ENCODE measurements around the gene POU2F2.

POU2F2 gene

GRCh38 chr19:42124386-42124901 is 7.8 kb downstream of the POU2F2 start:
- no peak for TF ChIP-seq ZNF274 (IDR thresholded peaks at IDR 0.05; ENCODE audit: low read depth, low read length)

DNA sequence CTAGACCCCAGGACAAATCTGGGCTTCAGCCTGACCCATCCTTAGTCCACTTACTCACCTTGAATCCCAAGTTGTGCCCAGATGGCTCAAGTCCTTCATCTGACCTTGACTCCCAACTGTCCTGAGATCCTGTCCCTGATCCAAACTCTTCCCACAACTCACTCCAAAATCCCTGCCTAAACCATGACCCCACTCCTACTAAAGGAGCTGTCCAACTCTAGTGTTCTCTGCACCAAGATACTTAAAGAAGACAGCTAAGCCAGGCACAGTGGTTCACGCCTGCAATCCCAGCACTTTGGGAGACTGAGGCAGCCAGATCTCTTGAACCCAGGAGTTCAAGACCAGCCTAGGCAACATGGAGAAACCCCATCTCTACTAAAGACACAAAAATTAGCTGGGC is 8.5 kb downstream of the POU2F2 start:
- TF ChIP-seq ZNF274 (IDR thresholded peaks at IDR 0.05; ENCODE audit: low read depth, low read length): no peak
- peak overlapping the region; percentile 2; the same call in 1 of the 2 replicates for H3K4me3 ChIP-seq (ENCODE audit: low read length)

More at GRCh38 chr19:42124386-42124901, 7.8 kb downstream of the POU2F2 start:
- no peak overlapping the region for H3K4me3 ChIP-seq (ENCODE audit: low read length)

DNA sequence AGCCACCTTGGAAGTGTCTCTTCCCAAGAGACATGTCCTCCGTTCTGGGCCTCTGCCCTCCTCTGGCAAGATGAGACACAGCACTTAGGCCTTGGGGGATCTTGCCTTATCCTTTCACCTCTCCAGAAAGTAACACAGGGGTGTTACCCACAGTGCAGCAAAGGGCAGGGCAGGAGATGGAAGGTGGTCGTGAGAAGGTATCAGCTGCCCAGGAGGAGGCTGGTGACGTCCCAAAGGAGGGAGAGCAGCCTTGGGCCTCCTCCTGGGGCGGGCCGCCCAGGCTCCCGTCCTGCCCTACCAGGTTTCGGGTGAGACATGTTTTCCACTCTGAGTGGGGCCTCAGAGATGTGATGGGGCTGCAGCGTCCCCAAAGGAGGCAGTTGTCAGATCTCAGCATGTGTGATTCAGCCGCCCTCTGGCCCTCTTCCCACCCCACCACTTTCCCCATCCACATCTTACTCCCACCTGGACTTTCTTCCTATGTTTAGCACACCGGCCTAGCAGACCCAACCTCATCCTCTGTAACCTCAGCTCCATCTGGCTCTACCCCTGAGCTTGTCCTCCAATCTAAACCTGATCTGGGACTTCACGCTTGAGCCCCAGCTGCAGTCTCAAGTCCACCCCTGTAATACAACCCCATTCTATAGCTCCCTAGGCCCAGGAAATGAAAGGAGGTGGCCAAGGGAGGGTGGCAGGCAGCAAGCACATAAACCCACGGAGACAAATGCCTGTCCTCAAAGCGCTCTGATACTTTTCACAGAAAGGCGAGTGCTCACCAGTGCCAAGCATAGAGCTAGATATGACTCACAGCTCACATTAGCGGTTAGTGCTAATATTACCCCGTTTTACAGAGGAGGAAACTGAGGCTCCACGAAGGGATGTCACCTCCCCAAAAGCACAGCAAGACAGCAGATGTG is 9.3 kb downstream of the POU2F2 start:
- peak overlapping the region; percentile 16; the same call in 1 of the 2 replicates for H3K4me3 ChIP-seq (ENCODE audit: low read length)
- no peak for TF ChIP-seq ZNF274 (IDR thresholded peaks at IDR 0.05; ENCODE audit: low read depth, low read length)

DNA sequence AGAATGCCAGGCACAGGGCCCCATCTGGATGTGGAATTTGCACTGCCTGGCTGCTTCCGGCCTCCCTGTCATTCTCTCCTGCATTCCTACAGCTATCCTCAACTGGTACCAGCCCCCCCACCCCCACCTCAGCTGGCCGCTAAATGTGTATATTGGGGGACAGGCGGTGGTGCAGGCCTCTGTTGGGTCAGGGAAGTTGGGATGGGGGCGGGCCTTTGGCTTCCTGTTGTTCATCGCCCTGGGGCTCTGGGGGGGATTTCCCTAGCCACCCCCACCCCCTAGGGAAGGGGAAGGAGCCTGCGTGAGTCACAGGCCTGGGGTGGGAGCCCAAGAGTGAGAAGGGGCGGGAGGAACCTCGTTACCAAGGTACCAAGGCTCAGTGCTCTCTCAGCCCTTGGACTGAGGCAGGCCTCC is 10.6 kb downstream of the POU2F2 start:
- TF ChIP-seq ZNF274 (IDR thresholded peaks at IDR 0.05; ENCODE audit: low read depth, low read length): no peak
- H3K4me3 ChIP-seq (ENCODE audit: low read length): peak overlapping the region; percentile 16; the same call in 1 of the 2 replicates

GRCh38 chr19:42121036-42121621 is 11.1 kb downstream of the POU2F2 start:
- TF ChIP-seq ZNF274 (IDR thresholded peaks at IDR 0.05; ENCODE audit: low read depth, low read length): no peak

DNA sequence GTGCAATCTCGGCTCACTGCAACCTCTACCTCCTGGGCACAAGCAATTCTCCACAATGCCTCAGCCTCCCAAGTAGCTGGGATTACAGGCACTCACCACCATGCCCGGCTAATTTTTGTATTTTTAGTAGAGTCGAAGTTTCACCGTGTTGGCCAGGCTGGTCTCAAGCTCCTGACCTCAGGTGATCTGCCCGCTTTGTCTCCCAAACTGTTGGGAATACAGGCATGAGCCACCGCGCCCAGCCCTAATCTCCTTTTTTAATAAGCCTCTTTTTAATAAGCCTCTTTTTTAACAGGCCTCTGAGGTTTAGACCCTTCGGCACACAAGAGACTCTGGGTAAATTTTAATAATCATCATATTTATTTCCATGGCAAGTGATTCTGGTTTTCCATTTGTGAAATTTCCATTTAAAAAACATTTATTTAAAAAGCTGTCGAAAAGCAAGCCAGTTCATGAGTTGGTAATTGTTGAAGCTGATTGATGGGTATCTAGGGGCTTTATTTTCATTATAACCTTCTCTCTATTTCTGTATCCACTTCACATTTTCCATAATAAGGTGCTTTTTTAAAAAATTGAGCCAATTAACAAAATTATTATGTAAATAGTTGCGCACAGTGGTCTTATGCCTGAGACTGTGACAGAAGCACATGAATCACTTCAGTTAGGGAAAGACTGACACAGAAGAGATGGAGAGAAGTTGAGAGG is 11.8 kb downstream of the POU2F2 start:
- no peak overlapping the region for H3K4me3 ChIP-seq (ENCODE audit: low read length)
- TF ChIP-seq ZNF274 (IDR thresholded peaks at IDR 0.05; ENCODE audit: low read depth, low read length): no peak

More at GRCh38 chr19:42121036-42121621, 11.1 kb downstream of the POU2F2 start:
- no peak overlapping the region for H3K4me3 ChIP-seq (ENCODE audit: low read length)

DNA sequence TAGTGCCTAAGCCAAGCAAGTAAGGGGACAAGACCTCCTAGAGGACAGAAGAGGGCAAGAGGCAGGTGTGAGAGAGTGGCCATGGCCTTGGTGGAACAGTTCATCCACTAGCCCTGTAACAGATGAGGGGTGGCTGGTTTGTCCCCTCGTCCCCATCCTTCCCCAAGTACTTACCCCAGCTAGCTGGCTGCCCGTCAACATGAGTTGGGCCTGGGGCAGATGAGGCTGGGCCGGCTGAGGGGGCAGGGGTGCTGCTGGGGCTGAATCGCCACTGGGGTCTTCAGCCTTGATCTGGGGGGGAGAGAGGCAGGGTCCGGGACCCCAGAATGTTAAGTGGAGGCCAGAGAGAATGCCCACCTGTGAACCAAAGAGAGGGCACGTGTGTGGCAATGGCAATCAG is 15.2 kb downstream of the POU2F2 start:
- no peak overlapping the region for H3K4me3 ChIP-seq (ENCODE audit: low read length)
- TF ChIP-seq ZNF274 (IDR thresholded peaks at IDR 0.05; ENCODE audit: low read depth, low read length): no peak

DNA sequence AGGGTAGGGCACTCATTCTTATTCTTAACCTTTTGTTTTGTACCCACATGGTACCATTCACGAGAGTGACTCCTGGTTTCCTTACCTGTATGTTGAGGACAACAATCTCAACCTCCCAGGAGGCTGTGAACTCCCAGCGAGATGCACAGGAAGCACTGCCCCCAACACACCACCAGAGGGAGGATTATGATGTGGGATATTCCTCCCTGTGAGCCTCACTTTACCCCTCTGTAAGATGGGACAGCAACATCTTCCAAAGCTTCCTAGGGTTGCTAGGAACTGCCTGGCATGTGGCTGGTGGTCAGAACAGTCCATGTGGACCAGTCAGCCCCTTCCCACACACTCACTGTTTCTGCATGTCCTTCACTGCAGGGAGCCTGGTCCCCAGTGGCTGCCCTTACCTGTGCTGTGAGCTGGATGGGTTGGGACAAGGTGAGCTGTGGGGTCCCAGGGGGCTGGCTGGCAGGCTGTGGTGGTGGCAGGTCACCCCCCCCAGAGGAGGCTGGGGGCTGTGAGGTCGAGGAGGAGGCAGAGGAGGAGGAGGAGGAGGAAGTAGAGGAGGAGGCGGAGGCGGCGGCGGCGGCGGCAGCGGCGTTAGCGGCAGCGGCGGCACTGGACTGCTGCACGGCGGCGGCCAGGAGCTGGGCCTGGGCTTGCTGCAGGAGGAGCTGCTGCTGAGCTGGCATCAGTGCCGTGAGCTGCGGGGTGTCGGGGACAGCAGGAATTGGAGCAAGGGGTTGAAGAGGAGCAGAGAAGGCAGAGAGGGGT is 15.8 kb downstream of the POU2F2 start:
- TF ChIP-seq ZNF274 (IDR thresholded peaks at IDR 0.05; ENCODE audit: low read depth, low read length): no peak
- no peak overlapping the region for H3K4me3 ChIP-seq (ENCODE audit: low read length)

DNA sequence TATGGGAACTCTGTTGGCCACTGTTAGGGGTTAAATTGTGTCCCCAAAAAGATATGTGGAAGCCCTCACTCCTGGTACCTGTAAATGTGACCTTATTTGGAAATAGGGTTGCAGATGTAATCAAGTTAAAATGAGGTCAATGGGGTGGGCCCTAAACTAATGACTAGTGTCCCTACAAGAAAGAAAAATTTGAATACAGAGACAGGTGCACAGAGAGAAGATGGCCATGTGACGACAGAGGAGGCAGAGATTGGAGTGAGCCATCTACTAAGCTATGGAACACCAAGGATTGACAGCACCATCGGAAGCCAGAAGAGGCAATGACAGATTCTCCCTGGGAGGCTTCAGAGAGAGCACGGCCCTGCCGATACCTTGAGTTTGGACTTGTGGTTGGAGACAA is 16.5 kb downstream of the POU2F2 start:
- H3K4me3 ChIP-seq (ENCODE audit: low read length): no peak overlapping the region
- no peak for TF ChIP-seq ZNF274 (IDR thresholded peaks at IDR 0.05; ENCODE audit: low read depth, low read length)

- no peak overlapping the region for H3K4me3 ChIP-seq (ENCODE audit: low read length)
- no peak for TF ChIP-seq ZNF274 (IDR thresholded peaks at IDR 0.05; ENCODE audit: low read depth, low read length)
Measured at GRCh38 chr19:42115219-42115618, 17.0 kb downstream of the POU2F2 start.

- no peak for TF ChIP-seq ZNF274 (IDR thresholded peaks at IDR 0.05; ENCODE audit: low read depth, low read length)
- peak overlapping the region; percentile 9; the same call in 1 of the 2 replicates for H3K4me3 ChIP-seq (ENCODE audit: low read length)
Measured at GRCh38 chr19:42114412-42114811, 17.8 kb downstream of the POU2F2 start.

DNA sequence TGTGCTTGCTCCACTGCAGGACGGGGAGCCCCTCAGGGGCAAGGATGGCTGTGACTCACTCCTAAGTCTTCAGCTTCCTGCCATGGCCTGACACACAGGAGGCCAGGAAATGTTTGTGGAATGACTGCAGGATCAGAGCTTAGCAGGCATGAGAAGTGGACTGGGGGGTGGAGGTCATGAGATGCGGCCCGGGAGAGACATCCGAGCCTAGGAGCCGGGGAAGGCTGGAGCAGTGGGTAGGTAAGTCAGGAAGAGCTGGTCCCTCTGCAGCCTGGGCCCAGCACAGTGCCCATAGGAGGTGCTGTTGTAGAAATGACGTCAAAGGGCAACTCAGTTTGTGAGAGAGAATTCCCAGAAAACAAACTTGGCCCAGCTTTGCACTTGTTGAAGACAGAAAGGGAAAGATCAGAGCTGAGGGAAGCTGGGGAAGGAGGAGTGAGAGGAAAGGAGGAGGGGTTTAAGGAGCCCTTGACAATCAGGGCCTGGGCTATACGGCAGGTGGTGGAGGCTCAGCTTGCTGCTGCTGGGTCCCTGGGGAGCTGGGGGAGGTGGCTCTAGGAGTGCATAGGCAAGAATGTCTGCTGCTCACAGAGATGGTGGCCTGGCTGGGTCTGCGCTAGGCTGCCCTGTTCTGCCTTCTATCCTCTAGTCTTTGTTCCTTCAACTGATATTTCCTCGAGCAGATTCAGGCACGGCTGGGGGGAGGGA is 18.5 kb downstream of the POU2F2 start:
- no peak for TF ChIP-seq ZNF274 (IDR thresholded peaks at IDR 0.05; ENCODE audit: low read depth, low read length)
- H3K4me3 ChIP-seq (ENCODE audit: low read length): peak overlapping the region; percentile 9; the same call in 1 of the 2 replicates

DNA sequence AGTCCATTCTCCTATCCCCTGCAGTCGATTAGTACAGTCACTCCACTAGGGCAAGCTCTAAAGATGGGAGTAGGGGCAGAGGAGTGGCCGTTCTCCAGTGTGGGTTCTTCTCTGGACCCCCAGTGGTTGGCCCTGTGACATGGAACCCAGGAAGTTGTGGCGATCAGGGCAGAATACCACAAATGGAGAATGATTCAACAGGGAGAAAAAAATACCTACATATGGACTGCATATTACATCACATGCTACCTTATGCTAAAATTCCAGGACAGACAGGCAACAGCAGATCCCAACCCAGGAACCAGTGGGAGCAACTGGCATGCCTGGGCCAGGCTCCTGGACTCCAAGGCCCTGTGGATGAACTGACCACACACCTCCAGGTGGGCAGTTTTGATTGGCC is 20.4 kb downstream of the POU2F2 start:
- H3K4me3 ChIP-seq (ENCODE audit: low read length): no peak overlapping the region
- TF ChIP-seq ZNF274 (IDR thresholded peaks at IDR 0.05; ENCODE audit: low read depth, low read length): no peak
